ENCODE measurements around the gene ZNF195. TPM values are rescaled to one million over a fixed set of nuclear protein-coding genes. Genes with fewer than 3 reads are reported as not detected.
"Not testable (repeated sequence)": the region's sequence is repeated elsewhere in the genome, so short reads cannot be mapped to it uniquely, and the experiment has no call there.

Gene ZNF195
- total RNA-seq, 3 donors from 2014 or later: 24.8 to 48.0 (median 36.2) TPM

- DNase-seq (no peak), ATAC-seq (no peak)
- no peaks in the 10 kb centered on the region for H3K36me3 ChIP-seq (ENCODE audit: low read depth)
- TF ChIP-seq CTCF (IDR thresholded peaks at IDR 0.05): no peak
- intact Hi-C loops (cut with DNase I, micrococcal nuclease): no loop called here
- no peaks in the 10 kb centered on the region for H3K9me3 ChIP-seq
- H3K4me3 ChIP-seq: no peak overlapping the region
- no peaks in the 10 kb centered on the region for H3K4me1 ChIP-seq (ENCODE audit: low read depth)
Measured at GRCh38 chr11:3338569-3339339, 40.2 kb downstream of the ZNF195 start.

- H3K9me3 ChIP-seq; DNase-seq; intact Hi-C loops (cut with DNase I, micrococcal nuclease); H3K36me3 ChIP-seq (ENCODE audit: low read depth); ATAC-seq; H3K4me3 ChIP-seq; H3K4me1 ChIP-seq (ENCODE audit: low read depth): not testable (repeated sequence)
Measured at GRCh38 chr11:3336420-3336819, 42.5 kb downstream of the ZNF195 start.

GRCh38 chr11:3333157-3333556 is 45.8 kb downstream of the ZNF195 start:
- intact Hi-C loops (cut with DNase I, micrococcal nuclease); H3K4me1 ChIP-seq (ENCODE audit: low read depth); DNase-seq; H3K9me3 ChIP-seq; H3K36me3 ChIP-seq (ENCODE audit: low read depth); H3K4me3 ChIP-seq; ATAC-seq: not testable (repeated sequence)

DNA sequence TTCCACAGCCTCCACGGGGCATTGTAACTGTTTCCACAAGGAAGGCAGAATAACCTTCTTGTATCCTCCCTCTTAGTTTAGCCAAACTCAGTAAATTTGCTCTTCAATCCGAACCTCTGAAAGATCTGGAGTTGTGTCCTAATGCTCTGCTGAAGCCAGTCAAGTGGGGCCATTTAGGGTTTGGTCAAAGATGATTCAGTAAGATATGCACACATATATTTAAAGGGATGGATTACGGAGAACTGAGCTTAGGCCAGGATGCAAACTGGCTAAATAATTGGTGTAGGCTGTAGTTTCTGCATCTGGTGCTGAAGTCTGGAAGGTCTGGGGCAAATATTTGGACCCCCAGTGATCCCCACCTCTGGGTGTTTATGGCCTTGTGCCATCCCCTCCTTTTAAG is 47.9 kb downstream of the ZNF195 start:
- intact Hi-C loops (cut with DNase I, micrococcal nuclease); DNase-seq; H3K36me3 ChIP-seq (ENCODE audit: low read depth); H3K4me1 ChIP-seq (ENCODE audit: low read depth); ATAC-seq; H3K9me3 ChIP-seq; H3K4me3 ChIP-seq: not testable (repeated sequence)

DNA sequence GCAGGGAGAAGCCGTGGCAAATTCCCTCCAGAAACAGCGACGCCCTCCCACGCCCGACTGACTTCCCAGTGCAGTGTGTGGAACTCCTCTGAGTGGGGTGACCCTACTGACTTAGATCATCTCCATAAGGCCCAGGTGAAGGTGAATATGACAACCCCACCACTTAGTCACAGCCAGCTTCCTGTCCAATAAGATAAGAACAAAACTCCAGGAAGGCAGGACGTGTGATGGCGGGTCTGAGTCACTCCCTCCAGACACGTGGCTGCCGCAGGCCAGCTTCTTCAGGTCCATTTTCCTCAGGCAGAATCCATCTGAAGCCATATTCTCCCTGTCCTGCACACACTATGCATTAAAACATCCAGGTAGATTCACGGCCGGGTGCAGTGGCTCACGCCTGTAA is 48.9 kb downstream of the ZNF195 start:
- H3K9me3 ChIP-seq; intact Hi-C loops (cut with DNase I, micrococcal nuclease); H3K36me3 ChIP-seq (ENCODE audit: low read depth); DNase-seq; H3K4me3 ChIP-seq; H3K4me1 ChIP-seq (ENCODE audit: low read depth); ATAC-seq: not testable (repeated sequence)

DNA sequence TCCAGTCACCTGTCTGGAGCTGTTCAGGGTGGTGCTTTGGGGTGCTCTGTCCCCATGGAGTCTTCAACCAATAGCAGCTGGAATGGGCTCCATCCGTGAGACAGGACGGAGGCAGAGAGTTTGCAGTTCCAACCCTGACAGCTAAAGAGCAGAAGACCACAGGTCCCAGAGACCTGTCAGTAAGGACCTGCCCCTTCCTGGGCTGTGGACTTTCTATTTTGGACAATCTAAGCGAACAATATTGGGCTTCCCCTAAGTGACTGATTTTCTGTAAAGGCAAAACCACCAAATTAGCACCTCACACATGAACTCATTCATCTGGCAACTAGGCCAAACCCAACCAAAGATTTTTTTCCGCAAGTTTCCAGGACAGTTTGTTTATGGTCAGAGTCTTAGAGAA is 50.4 kb downstream of the ZNF195 start:
- H3K4me3 ChIP-seq; intact Hi-C loops (cut with DNase I, micrococcal nuclease); DNase-seq; H3K4me1 ChIP-seq (ENCODE audit: low read depth); H3K9me3 ChIP-seq; ATAC-seq; H3K36me3 ChIP-seq (ENCODE audit: low read depth): not testable (repeated sequence)

DNA sequence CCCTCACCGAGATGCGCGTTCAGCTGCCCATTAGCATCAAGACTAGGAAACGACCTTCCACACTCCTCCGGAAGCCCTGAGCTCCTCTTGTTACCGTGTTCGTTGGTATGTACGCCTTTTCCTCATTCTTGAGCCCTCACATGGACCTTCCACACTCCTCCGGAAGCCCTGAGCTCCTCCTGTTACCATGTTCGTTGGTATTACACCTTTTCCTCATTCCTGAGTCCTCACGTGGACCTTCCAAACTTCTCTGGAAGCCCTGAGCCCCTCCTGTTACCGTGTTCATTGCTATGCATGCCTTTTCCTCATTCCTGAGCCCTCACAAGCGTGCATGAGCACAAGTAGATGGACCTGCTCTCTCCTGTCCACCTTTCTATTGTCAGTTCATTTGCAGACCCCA is 52.5 kb downstream of the ZNF195 start:
- H3K9me3 ChIP-seq; H3K4me1 ChIP-seq (ENCODE audit: low read depth); H3K36me3 ChIP-seq (ENCODE audit: low read depth); intact Hi-C loops (cut with DNase I, micrococcal nuclease); DNase-seq; ATAC-seq; H3K4me3 ChIP-seq: not testable (repeated sequence)

- DNase-seq; H3K36me3 ChIP-seq (ENCODE audit: low read depth); H3K9me3 ChIP-seq; H3K4me3 ChIP-seq; H3K4me1 ChIP-seq (ENCODE audit: low read depth); intact Hi-C loops (cut with DNase I, micrococcal nuclease): not testable (repeated sequence)
- peak; percentile 87 for ATAC-seq
Measured at GRCh38 chr11:3324724-3325123, 54.2 kb downstream of the ZNF195 start.

Other genes with a start within 250 kb of the ZNF195 start
- 10 to 100 TPM; 43.6 to 64.1 (median 52.4) TPM for gene OSBPL5, start 213.8 kb downstream of the ZNF195 start, total RNA-seq
- gene MRGPRG, start 160.3 kb downstream of the ZNF195 start, total RNA-seq: not detected
- 1 to 10 TPM in 1 of 3 donors, not detected in 2; 1.2 TPM for gene MRGPRE, start 146.7 kb downstream of the ZNF195 start, total RNA-seq